Neural cell (in vitro differentiated cells): Measurements from ENCODE around the gene GPC2. TPM values are rescaled to one million over a fixed set of nuclear protein-coding genes. Genes with fewer than 3 reads are reported as not detected.

Experiments
- H2AFZ ChIP-seq: fragments of 200-600, 300-800 bp; sonication (generic), shearing (Covaris generic); 2 replicates; pipeline ENCODE4 v1.6.0; 2014; ENCODE audit warnings: low read depth, mild to moderate bottlenecking, antibody characterized with exemption, low read length, moderate library complexity
- H3F3A ChIP-seq: fragments of 200-600 bp; shearing (Covaris generic); 2 replicates; pipeline ENCODE4 v1.6.1; 2016; ENCODE audit warnings: mild to moderate bottlenecking, moderate library complexity, mixed read lengths, antibody characterized with exemption, low read length; ENCODE audit not compliant: insufficient read depth, poor library complexity, severe bottlenecking
- H3K27ac ChIP-seq: fragments of 200-600, 300-800 bp; sonication (generic), shearing (Covaris generic); 2 replicates; pipeline ENCODE4 v1.5.1; 2014; ENCODE audit warnings: mild to moderate bottlenecking, low read length, moderate library complexity
- H3K27me3 ChIP-seq: fragments of 300-800, 200-600 bp; sonication (generic), shearing (Covaris generic); 2 replicates; pipeline ENCODE4 v1.6.0; 2014; ENCODE audit warnings: mild to moderate bottlenecking, low read depth, low read length, moderate library complexity; ENCODE audit not compliant: insufficient read depth
- H3K36me3 ChIP-seq: fragments of 300-800, 200-600 bp; sonication (generic), shearing (Covaris generic); 2 replicates; pipeline ENCODE4 v1.5.1; 2014; ENCODE audit warnings: mild to moderate bottlenecking, antibody characterized with exemption, low read length, moderate library complexity; ENCODE audit not compliant: insufficient read depth
- H3K4me2 ChIP-seq: fragments of 300-800, 200-600 bp; sonication (generic), shearing (Covaris generic); 2 replicates; pipeline ENCODE4 v1.6.0; 2014; ENCODE audit warnings: mild to moderate bottlenecking, low read length
- H3K4me3 ChIP-seq: fragments of 300-800, 200-600 bp; sonication (generic), shearing (Covaris generic); 2 replicates; pipeline ENCODE4 v1.5.1; 2014; ENCODE audit warnings: mild to moderate bottlenecking, low read length, moderate library complexity
- H3K79me2 ChIP-seq: fragments of 200-600 bp; shearing (Covaris generic); replicated peaks from 2 replicates; pipeline ENCODE4 v1.6.0; 2014; ENCODE audit warnings: mild to moderate bottlenecking, low read length, moderate library complexity; ENCODE audit not compliant: insufficient read depth
- H3K9ac ChIP-seq: fragments of 300-800, 200-600 bp; sonication (generic), shearing (Covaris generic); 2 replicates; pipeline ENCODE4 v1.6.1; 2016; ENCODE audit warnings: mild to moderate bottlenecking, low read length, mixed read lengths
- H3K9me2 ChIP-seq: fragments of 200-600 bp; shearing (Covaris generic); 2 replicates; pipeline ENCODE4 v1.6.1; 2016; ENCODE audit warnings: mild to moderate bottlenecking, low read length, mixed read lengths; ENCODE audit not compliant: insufficient read depth
- H3K9me3 ChIP-seq: fragments of 200-600, 300-800 bp; sonication (generic), shearing (Covaris generic); 2 replicates; pipeline ENCODE4 v1.6.1; 2016; ENCODE audit warnings: mild to moderate bottlenecking, mixed run types, low read length, moderate library complexity, mixed read lengths
- H4K20me1 ChIP-seq: fragments of 200-600 bp; shearing (Covaris generic); 2 replicates; pipeline ENCODE4 v1.6.1; 2016; ENCODE audit warnings: mild to moderate bottlenecking, mixed run types; ENCODE audit not compliant: insufficient read depth
- CTCF ChIP-seq: fragments of 450-650 bp; IDR thresholded peaks from 2 replicates; pipeline ENCODE4 v1.5.1; 2014; ENCODE audit warnings: antibody characterized with exemption, mild to moderate bottlenecking, moderate library complexity; ENCODE audit not compliant: poor library complexity, severe bottlenecking
- EP300 ChIP-seq: fragments of 450-650 bp; conservative IDR thresholded peaks from 2 replicates; pipeline ENCODE4 v1.6.1; 2014; ENCODE audit warnings: antibody characterized with exemption, mild to moderate bottlenecking, moderate library complexity; ENCODE audit not compliant: poor library complexity, severe bottlenecking
- EZH2 ChIP-seq: fragments of 200-600, 300-800 bp; shearing (Covaris generic), sonication (generic); IDR thresholded peaks from 2 replicates; pipeline ENCODE4 v1.6.1; 2014; ENCODE audit warnings: antibody characterized with exemption, low read length, borderline replicate concordance, mild to moderate bottlenecking; ENCODE audit not compliant: insufficient read depth, poor library complexity, severe bottlenecking
- MXI1 ChIP-seq: fragments of 450-650 bp; conservative IDR thresholded peaks from 2 replicates; pipeline ENCODE4 v1.6.1; 2014; ENCODE audit warnings: antibody characterized with exemption, mild to moderate bottlenecking; ENCODE audit not compliant: poor library complexity, severe bottlenecking
- POLR2AphosphoS5 ChIP-seq: IDR thresholded peaks from 2 replicates; pipeline ENCODE4 v1.6.1; 2012
- RAD21 ChIP-seq: fragments of 450-650 bp; conservative IDR thresholded peaks from 2 replicates; pipeline ENCODE4 v1.6.1; 2014; ENCODE audit warnings: antibody characterized with exemption, mild to moderate bottlenecking, moderate library complexity
- REST ChIP-seq: IDR thresholded peaks from 2 replicates; pipeline ENCODE4 v1.6.1; 2012; ENCODE audit warnings: borderline replicate concordance
- SMC3 ChIP-seq: fragments of 450-650 bp; conservative IDR thresholded peaks from 2 replicates; pipeline ENCODE4 v1.6.1; 2014; ENCODE audit warnings: antibody characterized with exemption, mild to moderate bottlenecking, moderate library complexity; ENCODE audit not compliant: poor library complexity
- TAF1 ChIP-seq: IDR thresholded peaks from 2 replicates; pipeline ENCODE4 v1.6.1; 2012; ENCODE audit warnings: low read depth
- polyA plus RNA-seq: library from polyadenylated mRNA; depleted of rRNA; stranded (reverse); fragments of >200 nt; gene quantifications from 2 replicates; pipeline ENCODE4 v1.2.3, GENCODE V29; 2014

GPC2 gene
- polyA plus RNA-seq, 1 donor from 2014 or later, result 506 TPM

- Histone ChIP-seq H3F3A (no peaks in the 10 kb centered on the region), H3K4me3 (no peak overlapping the region), H3K9me2 (no peaks in the 10 kb centered on the region), H3K27ac (no peak overlapping the region), H3K9me3 (no peaks in the 10 kb centered on the region), H2AFZ (no peak overlapping the region), H3K4me2 (no peak overlapping the region), H4K20me1 (no peaks in the 10 kb centered on the region), H3K27me3 (no peaks in the 10 kb centered on the region), H3K9ac (no peak overlapping the region), H3K36me3 (no peaks in the 10 kb centered on the region), H3K79me2 (no peaks in the 10 kb centered on the region)
- TF ChIP-seq EP300 (no peak), EZH2 (no peak), MXI1 (no peak), REST (no peak), CTCF (no peak), RAD21 (no peak), SMC3 (no peak), POLR2AphosphoS5 (no peak), TAF1 (no peak)
Measured at GRCh38 chr7:100142461-100142860, 34.7 kb downstream of the GPC2 start.

- no peak overlapping the region for H2AFZ ChIP-seq
- H3K36me3 ChIP-seq, result no peaks in the 10 kb centered on the region
- no peaks in the 10 kb centered on the region for H3K27me3 ChIP-seq
- H3K9me3 ChIP-seq, result no peaks in the 10 kb centered on the region
- TF ChIP-seq SMC3 (no peak), EZH2 (no peak), POLR2AphosphoS5 (no peak), RAD21 (no peak), REST (no peak), MXI1 (no peak), EP300 (no peak), CTCF (no peak), TAF1 (no peak)
- H3K27ac ChIP-seq, result no peak overlapping the region
- H3K79me2 ChIP-seq, result no peaks in the 10 kb centered on the region
- no peaks in the 10 kb centered on the region for H3F3A ChIP-seq
- H3K4me2 ChIP-seq, result no peak overlapping the region
- no peak overlapping the region for H3K9ac ChIP-seq
- H3K9me2 ChIP-seq, result no peaks in the 10 kb centered on the region
- H4K20me1 ChIP-seq, result no peaks in the 10 kb centered on the region
- no peak overlapping the region for H3K4me3 ChIP-seq
Measured at GRCh38 chr7:100141555-100141949, 35.6 kb downstream of the GPC2 start.
